ENCODE measurements around the gene LRRC7. TPM values are rescaled to one million over a fixed set of nuclear protein-coding genes. Genes with fewer than 3 reads are reported as not detected.

Gene LRRC7
- polyA plus RNA-seq, 1 of the 3 experiments (the other 2 are of a cell fraction), result 0.02 TPM

- H3K4me1 ChIP-seq (ENCODE audit: control insufficient read depth in 1 of 2, insufficient read depth in 2 of 2, low read depth in 1 of 2, low read length in 1 of 2), result no peaks in the 10 kb centered on the region
- no peak overlapping the region for H3K4me3 ChIP-seq (ENCODE audit: low read depth in 2 of 2, low read length in 1 of 2)
- WGBS (ENCODE audit: low lambda C conversion rate), result 83% methylated on average over 2 of the region's 3 CpGs
- TF ChIP-seq TEAD4 (IDR thresholded peaks at IDR 0.05; ENCODE audit: borderline replicate concordance, insufficient read depth) (no peak), RXRA (IDR thresholded peaks at IDR 0.05; ENCODE audit: borderline replicate concordance, low read depth) (no peak), GABPA (IDR thresholded peaks at IDR 0.05; ENCODE audit: low read depth) (no peak), CHD2 (IDR thresholded peaks at IDR 0.05; ENCODE audit: low read length, partially characterized antibody) (no peak), EZH2phosphoT487 (IDR thresholded peaks at IDR 0.05; ENCODE audit: borderline replicate concordance, low read depth) (no peak), POLR2AphosphoS5 (IDR thresholded peaks at IDR 0.05; ENCODE audit: low read depth, low read length) (no peak), FOXM1 (IDR thresholded peaks at IDR 0.05; ENCODE audit: low read depth) (no peak), NRF1 (IDR thresholded peaks at IDR 0.05; ENCODE audit: low read depth, low read length) (no peak), EP300 (IDR thresholded peaks at IDR 0.05; ENCODE audit: borderline replicate concordance in 1 of 2, low read depth in 1 of 2, low read length in 1 of 2) (no peak), JUND (IDR thresholded peaks at IDR 0.05) (no peak), SIN3A (IDR thresholded peaks at IDR 0.05; ENCODE audit: borderline replicate concordance, low read depth, low read length) (no peak), NFIC (IDR thresholded peaks at IDR 0.05; ENCODE audit: borderline replicate concordance) (no peak)
- TF ChIP-seq, protein P1, sequence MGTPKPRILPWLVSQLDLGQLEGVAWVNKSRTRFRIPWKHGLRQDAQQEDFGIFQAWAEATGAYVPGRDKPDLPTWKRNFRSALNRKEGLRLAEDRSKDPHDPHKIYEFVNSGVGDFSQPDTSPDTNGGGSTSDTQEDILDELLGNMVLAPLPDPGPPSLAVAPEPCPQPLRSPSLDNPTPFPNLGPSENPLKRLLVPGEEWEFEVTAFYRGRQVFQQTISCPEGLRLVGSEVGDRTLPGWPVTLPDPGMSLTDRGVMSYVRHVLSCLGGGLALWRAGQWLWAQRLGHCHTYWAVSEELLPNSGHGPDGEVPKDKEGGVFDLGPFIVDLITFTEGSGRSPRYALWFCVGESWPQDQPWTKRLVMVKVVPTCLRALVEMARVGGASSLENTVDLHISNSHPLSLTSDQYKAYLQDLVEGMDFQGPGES (IDR thresholded peaks at IDR 0.05; ENCODE audit: low read depth, low read length), result no peak
- H3K27me3 ChIP-seq (ENCODE audit: insufficient read depth), result no peaks in the 10 kb centered on the region
- no peaks in the 10 kb centered on the region for H3K36me3 ChIP-seq (replicated peaks in 1 of 2; ENCODE audit: control insufficient read depth in 1 of 2, insufficient read depth in 2 of 2, low read length in 1 of 2)
- CTCF ChIA-PET, result interaction anchor here (1.5 kb wide), 1 partner anchor 9 kb away, joined by 5 read pairs; no protein-coding TSS in a partner anchor
- H3K9ac ChIP-seq, result no peak overlapping the region
- DNase-seq, result no peak
- H3F3A ChIP-seq (replicated peaks; ENCODE audit: insufficient read depth), result no peaks in the 10 kb centered on the region
- no peak overlapping the region for H3K27ac ChIP-seq (ENCODE audit: low read depth in 2 of 2, low read length in 1 of 2)
- H3K79me2 ChIP-seq (ENCODE audit: insufficient read depth), result no peaks in the 10 kb centered on the region
- no peaks in the 10 kb centered on the region for H3K9me2 ChIP-seq
- POLR2A ChIA-PET, result no interaction called here
- no peaks in the 10 kb centered on the region for H4K20me1 ChIP-seq (ENCODE audit: insufficient read depth)
- H2AFZ ChIP-seq (ENCODE audit: low read depth), result no peak overlapping the region
- no peaks in the 10 kb centered on the region for H3K9me3 ChIP-seq
- H3K4me2 ChIP-seq, result no peak overlapping the region
Measured at GRCh38 chr1:69932760-69933159, 365.0 kb downstream of the LRRC7 start.

GRCh38 chr1:69940231-69940630, 372.5 kb downstream of the LRRC7 start:
- DNase-seq, result no peak
- H3K27me3 ChIP-seq (ENCODE audit: insufficient read depth), result no peaks in the 10 kb centered on the region
- CTCF ChIA-PET, result interaction anchor here (1.3 kb wide), 1 partner anchor 19 kb away, joined by 3 read pairs; no protein-coding TSS in a partner anchor
- POLR2A ChIA-PET, result no interaction called here
- H3K9ac ChIP-seq, result no peak overlapping the region
- H3K27ac ChIP-seq (ENCODE audit: low read depth in 2 of 2, low read length in 1 of 2), result no peak overlapping the region
- no peaks in the 10 kb centered on the region for H3K36me3 ChIP-seq (replicated peaks in 1 of 2; ENCODE audit: control insufficient read depth in 1 of 2, insufficient read depth in 2 of 2, low read length in 1 of 2)
- WGBS (ENCODE audit: low lambda C conversion rate), result 59% methylated on average over 6 of the region's 6 CpGs
- H3K9me2 ChIP-seq, result no peaks in the 10 kb centered on the region
- no peak for TF ChIP-seq FOXM1 (IDR thresholded peaks at IDR 0.05; ENCODE audit: low read depth)
- no peak for TF ChIP-seq ELF1 (IDR thresholded peaks at IDR 0.05)
- TF ChIP-seq RAD21 (IDR thresholded peaks at IDR 0.05; ENCODE audit: low read length), result no peak
- no peak for TF ChIP-seq YY1 (IDR thresholded peaks at IDR 0.05; ENCODE audit: low read depth)
- TF ChIP-seq FOSL2 (IDR thresholded peaks at IDR 0.05; ENCODE audit: borderline replicate concordance, low read depth), result no peak
- no peak for TF ChIP-seq GABPA (IDR thresholded peaks at IDR 0.05; ENCODE audit: low read depth)
- TF ChIP-seq POLR2AphosphoS5 (IDR thresholded peaks at IDR 0.05; ENCODE audit: low read depth, low read length), result no peak
- no peak for TF ChIP-seq CTCF (IDR thresholded peaks at IDR 0.05)
- no peak for TF ChIP-seq TEAD4 (IDR thresholded peaks at IDR 0.05; ENCODE audit: borderline replicate concordance, insufficient read depth)
- no peak for TF ChIP-seq USF1 (IDR thresholded peaks at IDR 0.05; ENCODE audit: borderline replicate concordance, low read depth)
- no peak for TF ChIP-seq EZH2phosphoT487 (IDR thresholded peaks at IDR 0.05; ENCODE audit: borderline replicate concordance, low read depth)
- H3K4me2 ChIP-seq, result peak overlapping the region; percentile 30; the same call in 1 of the 2 replicates
- no peaks in the 10 kb centered on the region for H3K79me2 ChIP-seq (ENCODE audit: insufficient read depth)
- H3K4me3 ChIP-seq (ENCODE audit: low read depth in 2 of 2, low read length in 1 of 2), result no peak overlapping the region
- no peaks in the 10 kb centered on the region for H3K4me1 ChIP-seq (ENCODE audit: control insufficient read depth in 1 of 2, insufficient read depth in 2 of 2, low read depth in 1 of 2, low read length in 1 of 2)
- H2AFZ ChIP-seq (ENCODE audit: low read depth), result no peak overlapping the region; the same call in 1 of the 2 replicates
- H3K9me3 ChIP-seq, result no peaks in the 10 kb centered on the region
- no peaks in the 10 kb centered on the region for H3F3A ChIP-seq (replicated peaks; ENCODE audit: insufficient read depth)
- H4K20me1 ChIP-seq (ENCODE audit: insufficient read depth), result no peaks in the 10 kb centered on the region

Data from SK-N-SH (cell line).